Parathyroid adenoma (tissue), 2 donors: ENCODE data around the gene THAP2.
"Not testable (repeated sequence)": the region's sequence is repeated elsewhere in the genome, so short reads cannot be mapped to it uniquely, and the experiment has no call there.

Experiments
- H2AFZ ChIP-seq: fragments of 300-600 bp; sonication (generic); one replicate; pipeline ENCODE4 v1.7.0; 2017; ENCODE audit warnings: antibody characterized with exemption, mild to moderate bottlenecking
- H3K27ac ChIP-seq: fragments of 300-600 bp; sonication (generic); one replicate; pipeline ENCODE4 v1.7.0; 2017
- H3K27me3 ChIP-seq: fragments of 300-600 bp; sonication (generic); one replicate; pipeline ENCODE4 v1.7.0; 2017; ENCODE audit warnings: low read length; ENCODE audit not compliant: control insufficient read depth, insufficient read depth
- H3K36me3 ChIP-seq: fragments of 300-600 bp; sonication (generic); one replicate; pipeline ENCODE4 v1.7.0; 2017; ENCODE audit warnings: low read length; ENCODE audit not compliant: control insufficient read depth, insufficient read depth
- H3K4me1 ChIP-seq: fragments of 300-600 bp; sonication (generic); one replicate; pipeline ENCODE4 v1.7.0; 2017; ENCODE audit warnings: control low read depth
- H3K4me2 ChIP-seq: fragments of 300-600 bp; sonication (generic); one replicate; pipeline ENCODE4 v1.7.0; 2017; ENCODE audit warnings: low read length
- H3K4me3 ChIP-seq: fragments of 300-600 bp; sonication (generic); one replicate; pipeline ENCODE4 v1.7.0; 2017; ENCODE audit warnings: low read depth, low read length
- H3K79me2 ChIP-seq: fragments of 300-600 bp; sonication (generic); one replicate; pipeline ENCODE4 v1.7.0; 2017; ENCODE audit warnings: control low read depth
- H3K9ac ChIP-seq: fragments of 300-600 bp; sonication (generic); one replicate; pipeline ENCODE4 v1.7.0; 2017; ENCODE audit warnings: mild to moderate bottlenecking
- H3K9me3 ChIP-seq: fragments of 300-600 bp; sonication (generic); one replicate; pipeline ENCODE4 v1.7.0; 2017; ENCODE audit warnings: low read length; ENCODE audit not compliant: control insufficient read depth
- TF ChIP-seq, protein P1 (sequence below): fragments of 300-600 bp; sonication (generic); IDR thresholded peaks from one replicate; pipeline ENCODE4 v1.7.0; 2017; ENCODE audit warnings: antibody characterized with exemption, mild to moderate bottlenecking
- donor health status: primary hyperparathyroidism.

Gene THAP2

DNA sequence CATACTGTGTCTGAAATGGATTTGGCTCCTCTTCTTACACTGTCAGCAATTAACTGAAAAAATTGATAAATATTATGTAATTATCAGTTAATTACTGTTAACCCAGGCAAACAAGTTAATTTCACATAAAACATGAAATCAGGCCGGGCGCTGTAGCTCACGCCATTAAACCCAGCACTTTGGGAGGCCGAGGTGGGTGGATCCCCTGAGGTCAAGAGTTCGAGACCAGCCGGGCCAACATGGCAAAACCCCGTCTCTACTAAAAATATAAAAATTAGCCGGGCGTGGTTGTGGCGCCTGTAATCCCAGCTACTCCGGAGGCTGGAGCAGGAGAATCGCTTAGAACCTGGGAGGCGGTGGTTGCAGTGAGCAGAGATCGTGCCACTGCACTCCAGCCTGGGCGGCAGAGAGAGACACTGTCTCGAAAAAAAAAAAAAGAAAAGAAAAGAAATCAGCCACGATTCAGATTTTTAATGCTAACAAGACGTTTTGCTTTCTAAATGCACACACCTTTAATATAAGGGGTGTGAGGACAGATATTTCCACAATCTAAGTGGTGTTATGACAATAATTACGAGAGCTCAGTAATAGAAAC is 21.3 kb downstream of the THAP2 start:
- Histone ChIP-seq H3K27me3 (no peaks in the 10 kb centered on the region), H3K4me2 (peak overlapping the region; percentile 95), H3K9ac (peak overlapping the region; percentile 31), H3K79me2 (no peaks in the 10 kb centered on the region), H3K27ac (peak overlapping the region; percentile 82), H2AFZ (peak overlapping the region; percentile 96), H3K4me1 (no peaks in the 10 kb centered on the region), H3K36me3 (no peaks in the 10 kb centered on the region), H3K9me3 (no peaks in the 10 kb centered on the region), H3K4me3 (peak overlapping the region; percentile 83)
- TF ChIP-seq, protein P1, sequence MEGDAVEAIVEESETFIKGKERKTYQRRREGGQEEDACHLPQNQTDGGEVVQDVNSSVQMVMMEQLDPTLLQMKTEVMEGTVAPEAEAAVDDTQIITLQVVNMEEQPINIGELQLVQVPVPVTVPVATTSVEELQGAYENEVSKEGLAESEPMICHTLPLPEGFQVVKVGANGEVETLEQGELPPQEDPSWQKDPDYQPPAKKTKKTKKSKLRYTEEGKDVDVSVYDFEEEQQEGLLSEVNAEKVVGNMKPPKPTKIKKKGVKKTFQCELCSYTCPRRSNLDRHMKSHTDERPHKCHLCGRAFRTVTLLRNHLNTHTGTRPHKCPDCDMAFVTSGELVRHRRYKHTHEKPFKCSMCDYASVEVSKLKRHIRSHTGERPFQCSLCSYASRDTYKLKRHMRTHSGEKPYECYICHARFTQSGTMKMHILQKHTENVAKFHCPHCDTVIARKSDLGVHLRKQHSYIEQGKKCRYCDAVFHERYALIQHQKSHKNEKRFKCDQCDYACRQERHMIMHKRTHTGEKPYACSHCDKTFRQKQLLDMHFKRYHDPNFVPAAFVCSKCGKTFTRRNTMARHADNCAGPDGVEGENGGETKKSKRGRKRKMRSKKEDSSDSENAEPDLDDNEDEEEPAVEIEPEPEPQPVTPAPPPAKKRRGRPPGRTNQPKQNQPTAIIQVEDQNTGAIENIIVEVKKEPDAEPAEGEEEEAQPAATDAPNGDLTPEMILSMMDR: no peak

DNA sequence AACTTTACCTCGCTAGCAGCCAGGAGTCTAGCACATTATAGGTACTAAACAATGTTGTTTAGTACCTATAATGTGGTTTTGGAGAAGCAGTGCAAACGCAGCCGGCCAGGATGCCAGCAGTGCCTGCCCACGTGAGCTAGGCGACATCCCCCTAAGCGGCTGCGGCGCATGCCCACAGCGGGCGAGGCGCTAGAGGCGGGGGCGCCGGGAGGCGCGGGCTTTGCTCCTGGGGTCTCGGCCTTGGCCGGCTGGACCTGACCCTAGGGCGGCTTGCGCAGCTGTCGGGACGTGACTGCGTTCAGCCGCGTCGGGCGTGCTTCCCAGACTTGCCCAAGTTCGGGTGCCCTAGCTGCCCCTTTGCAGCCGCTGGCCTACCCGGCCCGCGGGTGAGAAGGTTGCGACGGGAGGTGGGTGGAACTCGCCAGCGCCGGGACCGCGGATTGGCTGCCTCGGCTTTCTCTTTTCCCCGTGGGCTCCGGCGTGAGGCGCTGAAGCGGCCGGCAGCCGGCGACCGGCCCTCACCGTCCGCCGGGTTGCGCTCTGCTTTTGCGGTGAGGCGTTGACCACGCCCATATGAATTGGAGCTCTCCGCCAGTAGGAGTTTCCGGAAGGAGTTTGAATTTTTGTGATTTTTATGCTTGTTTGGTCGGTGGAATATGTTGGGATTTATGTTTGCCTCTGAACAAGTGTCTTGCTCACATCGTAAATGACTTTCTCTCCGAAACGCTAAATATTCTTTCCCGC is 22.0 kb downstream of the THAP2 start, which contains the start of gene TMEM19:
TMEM19 (plus strand) TSS at position 169 of the 744 bp plus-strand sequence. CDS start 599 bp downstream, outside the sequence.
- Histone ChIP-seq H3K4me2 (peak within 1 kb of the TSS; percentile 95), H3K36me3 (no peaks in the 10 kb centered on the region), H3K79me2 (no peaks in the 10 kb centered on the region), H3K27ac (peak within 1 kb of the TSS; percentile 82), H3K4me3 (peak within 1 kb of the TSS; percentile 83), H3K27me3 (no peaks in the 10 kb centered on the region), H3K9ac (peak within 1 kb of the TSS; percentile 31), H3K9me3 (no peaks in the 10 kb centered on the region), H2AFZ (peak within 1 kb of the TSS; percentile 96), H3K4me1 (no peaks in the 10 kb centered on the region)
- TF ChIP-seq, protein P1: peak; percentile 27

DNA sequence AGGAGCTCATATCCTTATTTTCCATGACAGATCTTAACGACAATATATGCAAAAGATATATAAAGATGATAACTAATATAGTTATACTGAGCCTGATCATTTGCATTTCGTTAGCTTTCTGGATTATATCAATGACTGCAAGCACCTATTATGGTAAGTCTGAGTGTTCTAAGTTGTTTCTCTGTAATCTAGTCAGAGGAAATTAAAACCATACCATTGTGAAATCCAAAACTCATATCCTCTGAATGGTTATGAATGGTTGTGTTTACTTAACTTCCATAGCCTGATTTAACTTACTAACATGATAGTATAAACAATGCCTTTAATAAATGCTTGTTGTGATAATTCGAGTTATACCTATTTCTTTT is 22.5 kb downstream of the THAP2 start:
- H3K4me2 ChIP-seq: peak overlapping the region; percentile 95
- H3K79me2 ChIP-seq: no peaks in the 10 kb centered on the region
- H3K27me3 ChIP-seq: no peaks in the 10 kb centered on the region
- TF ChIP-seq, protein P1: no peak
- H3K36me3 ChIP-seq: no peaks in the 10 kb centered on the region
- no peaks in the 10 kb centered on the region for H3K4me1 ChIP-seq
- H3K9me3 ChIP-seq: no peaks in the 10 kb centered on the region
- H3K27ac ChIP-seq: peak overlapping the region; percentile 82
- peak overlapping the region; percentile 83 for H3K4me3 ChIP-seq
- peak overlapping the region; percentile 96 for H2AFZ ChIP-seq
- no peak overlapping the region for H3K9ac ChIP-seq

DNA sequence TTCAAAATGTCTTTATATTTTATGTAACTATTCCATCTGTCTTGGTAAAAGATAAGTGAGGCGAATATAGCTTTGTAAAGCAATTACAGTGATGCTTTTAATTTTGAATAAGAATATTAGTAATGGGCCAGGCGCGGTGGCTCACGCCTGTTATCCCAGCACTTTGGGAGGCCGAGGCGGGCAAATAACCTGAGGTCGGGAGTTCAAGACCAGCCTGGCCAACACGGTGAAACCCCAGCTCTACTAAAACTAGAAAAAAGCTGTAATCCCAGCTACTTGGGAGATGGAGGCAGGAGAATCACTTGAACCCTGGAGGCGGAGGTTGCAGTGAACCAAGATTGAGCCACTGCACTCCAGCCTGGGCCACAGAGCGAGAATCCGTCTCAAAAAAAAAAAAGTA is 23.1 kb downstream of the THAP2 start:
- not testable (repeated sequence) for H3K27ac ChIP-seq, H2AFZ ChIP-seq, H3K4me2 ChIP-seq, H3K4me1 ChIP-seq, H3K27me3 ChIP-seq, H3K9ac ChIP-seq, H3K79me2 ChIP-seq, H3K9me3 ChIP-seq, H3K4me3 ChIP-seq, H3K36me3 ChIP-seq

DNA sequence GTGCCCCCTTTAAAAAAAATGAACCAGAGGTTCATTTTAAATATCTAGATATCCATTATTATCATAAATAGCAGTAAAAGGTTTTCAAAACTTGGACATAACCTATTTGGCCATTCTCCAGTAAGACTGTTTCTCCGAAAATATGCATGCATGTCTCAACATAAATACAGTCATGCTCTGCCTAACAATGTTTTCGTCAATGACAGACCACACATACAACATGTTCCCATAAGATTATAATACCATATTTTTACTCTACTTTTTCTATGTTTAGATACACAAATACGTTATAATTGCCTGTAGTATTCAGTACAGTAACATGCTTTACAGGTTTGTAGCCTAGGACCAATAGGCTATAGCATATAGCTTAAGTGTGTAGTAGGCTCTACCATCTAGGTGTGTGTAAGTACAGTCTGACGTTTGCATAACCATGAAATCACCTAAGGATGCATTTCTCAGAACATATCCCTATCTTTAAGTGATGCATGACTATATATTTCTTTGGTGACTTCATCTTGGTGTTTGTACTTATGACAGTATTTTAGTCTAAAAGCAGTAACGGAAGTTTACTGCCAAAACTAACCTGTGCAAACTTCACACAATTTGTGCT is 25.0 kb downstream of the THAP2 start:
- Histone ChIP-seq H3K4me3 (no peak overlapping the region), H2AFZ (no peak overlapping the region), H3K9ac (no peak overlapping the region), H3K27ac (no peak overlapping the region), H3K4me1 (no peaks in the 10 kb centered on the region), H3K79me2 (no peaks in the 10 kb centered on the region), H3K36me3 (no peaks in the 10 kb centered on the region), H3K27me3 (no peaks in the 10 kb centered on the region), H3K9me3 (no peaks in the 10 kb centered on the region), H3K4me2 (no peak overlapping the region)
- TF ChIP-seq, protein P1: no peak
